H1 (cell line): ENCODE measurements around the gene KDM6A. TPM values are rescaled to one million over a fixed set of nuclear protein-coding genes. Genes with fewer than 3 reads are reported as not detected.
A peak's percentile ranks its signal among the peaks of the same experiment; 100 is the strongest.

Source experiments
- CTCF ChIA-PET: fragments of 300-600 bp; sonication (Branson Sonifier 250); formaldehyde crosslinking; loops from one replicate; lab custom pipeline; 2021; ENCODE audit not compliant: partially characterized antibody; lab: Charles Lee
- POLR2A ChIA-PET: fragments of 300-600 bp; sonication (Branson Sonifier 250); formaldehyde crosslinking; loops from one replicate; lab custom pipeline; 2021; ENCODE audit warnings: inconsistent platforms; ENCODE audit not compliant: partially characterized antibody; lab: Charles Lee
- DNase-seq, 2 experiments: peaks; one replicate each; pipeline versions ENCODE4 v3.0.0 to v3.0.0-alpha.2; 2010 to 2022; ENCODE audit warnings: low spot score in 2 of 2, low read depth in 1 of 2, mixed read lengths in 1 of 2
- FAIRE-seq: peaks from 2 replicates; lab custom pipeline; 2011; peaks lifted over from hg19 to GRCh38; lab: Jason Lieb, UNC
- H2AFZ ChIP-seq: 2 replicates; pipeline ENCODE4 v1.8.1; 2012; ENCODE audit warnings: low read length, inconsistent platforms
- H2AK5ac ChIP-seq: 2 replicates; pipeline ENCODE4 v1.6.1; 2013; ENCODE audit warnings: low read depth, low read length
- H2BK120ac ChIP-seq: replicated peaks from 2 replicates; pipeline ENCODE3; 2013; ENCODE audit warnings: low read depth, low read length, inconsistent platforms
- H2BK12ac ChIP-seq: 2 replicates; pipeline ENCODE4 v1.6.1; 2013; ENCODE audit warnings: low read depth, low read length
- H2BK15ac ChIP-seq: 2 replicates; pipeline ENCODE4 v1.6.1; 2013; ENCODE audit warnings: low read length
- H2BK20ac ChIP-seq: 2 replicates; pipeline ENCODE4 v1.6.1; 2013; ENCODE audit warnings: low read length
- H2BK5ac ChIP-seq: 2 replicates; pipeline ENCODE4 v1.6.1; 2013; ENCODE audit warnings: low read depth, low read length
- H3K14ac ChIP-seq: 2 replicates; pipeline ENCODE4 v1.6.1; 2013; ENCODE audit warnings: inconsistent platforms; ENCODE audit not compliant: insufficient read length
- H3K18ac ChIP-seq: 2 replicates; pipeline ENCODE4 v1.6.1; 2013; ENCODE audit warnings: low read length; ENCODE audit errors: extremely low read depth
- H3K23ac ChIP-seq: 2 replicates; pipeline ENCODE4 v1.6.1; 2013; ENCODE audit warnings: inconsistent platforms; ENCODE audit not compliant: insufficient read length
- H3K23me2 ChIP-seq: 2 replicates; pipeline ENCODE4 v1.6.1; 2013; ENCODE audit warnings: low read depth, low read length
- H3K27ac ChIP-seq: 2 replicates; pipeline ENCODE4 v1.6.1; 2011; ENCODE audit warnings: low read depth, low read length, inconsistent platforms
- H3K27me3 ChIP-seq, 4 experiments: replicated peaks in 1 of 4; 1 replicate in 1 of 4; 2 replicates in 3 of 4; pipeline versions ENCODE4 v1.6.1 to v1.8.1; 2011 to 2013; ENCODE audit warnings: low read length in 3 of 4, mild to moderate bottlenecking in 3 of 4, inconsistent platforms in 2 of 4, mixed read lengths in 2 of 4, moderate library complexity in 1 of 4; ENCODE audit not compliant: control insufficient read depth in 3 of 4, insufficient read depth in 3 of 4; ENCODE audit errors: extremely low read depth in 1 of 4
- H3K36me3 ChIP-seq, 4 experiments: 2 replicates each; pipeline versions ENCODE4 v1.6.1 to v1.8.1; 2011 to 2013; ENCODE audit warnings: mild to moderate bottlenecking in 4 of 4, low read length in 3 of 4, moderate library complexity in 2 of 4, control low read depth in 1 of 4, inconsistent platforms in 1 of 4; ENCODE audit not compliant: insufficient read depth in 4 of 4, control insufficient read depth in 2 of 4
- H3K4ac ChIP-seq: replicated peaks from 2 replicates; pipeline ENCODE3; 2013; ENCODE audit warnings: low read length, low read depth, mixed read lengths, inconsistent platforms; ENCODE audit not compliant: insufficient read length
- H3K4me1 ChIP-seq, 4 experiments: replicated peaks in 1 of 4; 1 replicate in 1 of 4; 2 replicates in 3 of 4; pipeline versions ENCODE4 v1.6.1 to v1.8.1; 2011 to 2013; ENCODE audit warnings: low read length in 3 of 4, inconsistent platforms in 2 of 4, mixed read lengths in 1 of 4; ENCODE audit not compliant: insufficient read depth in 4 of 4, control insufficient read depth in 3 of 4
- H3K4me2 ChIP-seq, 2 experiments: 2 replicates each; pipeline versions ENCODE4 v1.6.1 to v1.8.1; 2011 to 2013; ENCODE audit warnings: low read depth in 2 of 2, low read length in 2 of 2, control low read depth in 1 of 2, inconsistent platforms in 1 of 2, mild to moderate bottlenecking in 1 of 2; ENCODE audit not compliant: insufficient read depth in 1 of 2
- H3K4me3 ChIP-seq, 4 experiments: fragments of 200-600, 300-600 bp in 1 of 4; sonication (generic), shearing (Covaris generic), sonication (Bioruptor Twin) in 1 of 4; 2 replicates each; pipeline versions ENCODE4 v1.5.1 to v1.8.1; 2011 to 2016; ENCODE audit warnings: low read length in 4 of 4, low read depth in 3 of 4, control low read depth in 2 of 4, inconsistent platforms in 2 of 4, mild to moderate bottlenecking in 2 of 4, mixed read lengths in 1 of 4, moderate library complexity in 1 of 4; ENCODE audit not compliant: insufficient read depth in 2 of 4; ENCODE audit errors: extremely low read depth in 1 of 4
- H3K56ac ChIP-seq: replicated peaks from 2 replicates; pipeline ENCODE3; 2013; ENCODE audit warnings: low read depth, mild to moderate bottlenecking, mixed read lengths, low read length, inconsistent platforms; ENCODE audit not compliant: insufficient read length
- H3K79me1 ChIP-seq: 2 replicates; pipeline ENCODE4 v1.6.1; 2013; ENCODE audit warnings: low read depth, low read length, control low read depth
- H3K79me2 ChIP-seq, 2 experiments: 2 replicates each; pipeline versions ENCODE4 v1.6.1 to v1.8.1; 2012 to 2013; ENCODE audit warnings: low read length in 2 of 2, mild to moderate bottlenecking in 2 of 2, inconsistent platforms in 1 of 2; ENCODE audit not compliant: insufficient read depth in 2 of 2, control insufficient read depth in 1 of 2
- H3K9ac ChIP-seq, 4 experiments: replicated peaks in 1 of 4; 1 replicate in 1 of 4; 2 replicates in 3 of 4; pipeline versions ENCODE4 v1.6.1 to v1.8.1; 2011 to 2013; ENCODE audit warnings: low read depth in 3 of 4, low read length in 3 of 4, control low read depth in 2 of 4, mild to moderate bottlenecking in 2 of 4, moderate library complexity in 2 of 4, inconsistent platforms in 1 of 4; ENCODE audit errors: extremely low read depth in 1 of 4
- H3K9me3 ChIP-seq, 2 experiments: 2 replicates each; pipeline versions ENCODE4 v1.6.1 to v1.8.1; 2012 to 2013; ENCODE audit warnings: mild to moderate bottlenecking in 2 of 2, moderate library complexity in 2 of 2, control low read depth in 1 of 2, inconsistent platforms in 1 of 2, low read depth in 1 of 2, low read length in 1 of 2, mixed read lengths in 1 of 2; ENCODE audit not compliant: insufficient read depth in 2 of 2
- H4K20me1 ChIP-seq, 2 experiments: replicated peaks in 1 of 2; 2 replicates each; pipeline versions ENCODE3 to v1.8.1; 2011 to 2013; ENCODE audit warnings: inconsistent platforms in 2 of 2, low read length in 2 of 2, mild to moderate bottlenecking in 1 of 2; ENCODE audit not compliant: insufficient read depth in 2 of 2, control insufficient read depth in 1 of 2
- H4K5ac ChIP-seq: 2 replicates; pipeline ENCODE4 v1.6.1; 2013; ENCODE audit warnings: low read length, low read depth, mixed read lengths, inconsistent platforms; ENCODE audit not compliant: insufficient read length
- H4K8ac ChIP-seq: 2 replicates; pipeline ENCODE4 v1.8.0; 2013; ENCODE audit warnings: mild to moderate bottlenecking, moderate library complexity, low read length, inconsistent platforms; ENCODE audit not compliant: insufficient read depth; ENCODE audit errors: extremely low read depth
- H4K91ac ChIP-seq: replicated peaks from 2 replicates; pipeline ENCODE3; 2013; ENCODE audit warnings: low read length, mixed read lengths, inconsistent platforms; ENCODE audit not compliant: insufficient read length
- BACH1 ChIP-seq: IDR thresholded peaks from 2 replicates; pipeline ENCODE4 v1.6.1; 2012; ENCODE audit warnings: low read length, improper control_type of control experiment
- EP300 ChIP-seq, 2 experiments: IDR thresholded peaks; 1 replicate in 1 of 2; 2 replicates in 1 of 2; pipeline ENCODE4 v1.6.1; 2011 to 2012; ENCODE audit warnings: low read depth in 2 of 2, low read length in 2 of 2, mild to moderate bottlenecking in 2 of 2, borderline replicate concordance in 1 of 2, inconsistent platforms in 1 of 2, moderate library complexity in 1 of 2
- JUN ChIP-seq: IDR thresholded peaks from 2 replicates; pipeline ENCODE4 v1.6.1; 2011; ENCODE audit warnings: low read depth, mild to moderate bottlenecking, improper control_type of control experiment, low read length
- KDM4A ChIP-seq: IDR thresholded peaks from one replicate; pipeline ENCODE4 v1.7.1; 2012; ENCODE audit warnings: low read depth, mild to moderate bottlenecking, moderate library complexity, low read length, inconsistent platforms; ENCODE audit not compliant: severe bottlenecking
- MAFK ChIP-seq: IDR thresholded peaks from 2 replicates; pipeline ENCODE4 v1.6.1; 2012; ENCODE audit warnings: low read depth, mild to moderate bottlenecking, improper control_type of control experiment, low read length
- POLR2AphosphoS5 ChIP-seq: IDR thresholded peaks from 2 replicates; pipeline ENCODE4 v1.6.1; 2011; ENCODE audit warnings: low read depth, low read length
- RFX5 ChIP-seq: IDR thresholded peaks from 2 replicates; pipeline ENCODE4 v1.6.1; 2011; ENCODE audit warnings: low read depth, low read length, improper control_type of control experiment, borderline replicate concordance
- TBP ChIP-seq: IDR thresholded peaks from 2 replicates; pipeline ENCODE4 v1.6.1; 2011; ENCODE audit warnings: low read depth, low read length, improper control_type of control experiment
- ZNF274 ChIP-seq: IDR thresholded peaks from 2 replicates; pipeline ENCODE4 v1.7.0; 2012; ENCODE audit warnings: low read length, borderline replicate concordance; ENCODE audit errors: extremely low read depth
- WGBS, 2 experiments: shearing (Covaris generic) in 1 of 2; methylation state at CpG; one replicate each; pipeline versions ENCODE4 v1.1.6 to v1.1.7; 2013 to 2015; ENCODE audit warnings: low lambda C conversion rate in 2 of 2, mixed read lengths in 2 of 2, inconsistent platforms in 1 of 2, low coverage in 1 of 2, missing lambda C conversion rate in 1 of 2; ENCODE audit not compliant: insufficient replicate concordance in 2 of 2, insufficient coverage in 1 of 2, insufficient read length in 1 of 2; ENCODE audit errors: extremely low coverage in 1 of 2, missing lambda C conversion rate in 1 of 2; 5-methylcytosine and 5-hydroxymethylcytosine counted together
- polyA plus RNA-seq, 7 experiments: library from polyadenylated mRNA; depleted of rRNA in 3 of 7; stranded (reverse) in 5 of 7; unstranded in 2 of 7; fragments of >200 nt in 5 of 7; fragments of 200-250 nt in 2 of 7; gene quantifications; 1 replicate in 5 of 7; 2 replicates in 1 of 7; 4 replicates in 1 of 7; pipeline versions ENCODE4 v1.2.1 to v1.2.3, GENCODE V29; 2011 to 2013; ENCODE audit warnings: missing spikeins in 2 of 7, mixed read lengths in 2 of 7
- total RNA-seq: library from RNA; stranded (reverse); fragmentation: NEBNext Ultra II Directional; extraction: Animal tissue kit (Norgen Biotek cat#: 25700); gene quantifications from 2 replicates; pipeline ENCODE4 v1.2.1, GENCODE V29; 2021

The KDM6A gene
- total and polyA plus RNA-seq, 2 of the 8 experiments (the other 6 are each of a cell fraction or from before 2014, with no cell fraction given) = 43.5 to 58.4 TPM

GRCh38 chrX:44948406-44948805, 75.4 kb downstream of the KDM6A start:
- Histone ChIP-seq H2AFZ (no peak overlapping the region), H3K4ac (no peak overlapping the region), H3K9me3 (no peaks in the 10 kb centered on the region; a peak in 1 of 4 replicates), H3K18ac (no peak overlapping the region), H4K5ac (no peak overlapping the region), H3K23ac (no peak overlapping the region), H3K56ac (no peak overlapping the region), H4K20me1 (peaks cover 0 to 2% of the 10 kb centered on the region in 2 experiments), H3K79me2 (peaks cover 14 to 94% of the 10 kb centered on the region in 2 experiments), H3K79me1 (no peaks in the 10 kb centered on the region), H3K36me3 (no peaks in the 10 kb centered on the region), H2BK5ac (no peak overlapping the region), H3K14ac (no peak overlapping the region), H2BK15ac (no peak overlapping the region), H2BK20ac (no peak overlapping the region), H3K9ac (no peak overlapping the region), H4K8ac (no peak overlapping the region), H3K4me3 (no peak overlapping the region), H4K91ac (no peak overlapping the region), H3K27ac (no peak overlapping the region), H2AK5ac (no peak overlapping the region), H3K27me3 (no peaks in the 10 kb centered on the region), H3K23me2 (no peaks in the 10 kb centered on the region), H2BK120ac (no peak overlapping the region), H2BK12ac (no peak overlapping the region), H3K4me2 (0 out of 4 replicates have a peak overlapping the region, but pooled peaks of 1 of the 2 experiments have one; percentile 44), H3K4me1 (peaks cover 0 to 3% (median 2%) of the 10 kb centered on the region in 4 experiments; a peak in 1 of 7 replicates)
- no peak for FAIRE-seq
- CTCF ChIA-PET = no interaction called here
- no peak for DNase-seq
- TF ChIP-seq JUN = no peak
- TF ChIP-seq TBP = no peak
- no peak for TF ChIP-seq POLR2AphosphoS5
- no peak for TF ChIP-seq ZNF274
- TF ChIP-seq EP300 (IDR thresholded peaks at IDR 0.05; ENCODE audit: borderline replicate concordance in 1 of 2, low read depth in 2 of 2, low read length in 2 of 2) = no peak
- TF ChIP-seq RFX5 = no peak
- no peak for TF ChIP-seq MAFK
- TF ChIP-seq KDM4A = no peak
- no peak for TF ChIP-seq BACH1
- 100% methylated on average over 2 of the region's 2 CpGs; no CpG with 5 or more reads in 1 of the 2 experiments for WGBS, 2 experiments
- POLR2A ChIA-PET = no interaction called here
